ENCODE measurements around the gene VPS35L.

VPS35L gene

DNA sequence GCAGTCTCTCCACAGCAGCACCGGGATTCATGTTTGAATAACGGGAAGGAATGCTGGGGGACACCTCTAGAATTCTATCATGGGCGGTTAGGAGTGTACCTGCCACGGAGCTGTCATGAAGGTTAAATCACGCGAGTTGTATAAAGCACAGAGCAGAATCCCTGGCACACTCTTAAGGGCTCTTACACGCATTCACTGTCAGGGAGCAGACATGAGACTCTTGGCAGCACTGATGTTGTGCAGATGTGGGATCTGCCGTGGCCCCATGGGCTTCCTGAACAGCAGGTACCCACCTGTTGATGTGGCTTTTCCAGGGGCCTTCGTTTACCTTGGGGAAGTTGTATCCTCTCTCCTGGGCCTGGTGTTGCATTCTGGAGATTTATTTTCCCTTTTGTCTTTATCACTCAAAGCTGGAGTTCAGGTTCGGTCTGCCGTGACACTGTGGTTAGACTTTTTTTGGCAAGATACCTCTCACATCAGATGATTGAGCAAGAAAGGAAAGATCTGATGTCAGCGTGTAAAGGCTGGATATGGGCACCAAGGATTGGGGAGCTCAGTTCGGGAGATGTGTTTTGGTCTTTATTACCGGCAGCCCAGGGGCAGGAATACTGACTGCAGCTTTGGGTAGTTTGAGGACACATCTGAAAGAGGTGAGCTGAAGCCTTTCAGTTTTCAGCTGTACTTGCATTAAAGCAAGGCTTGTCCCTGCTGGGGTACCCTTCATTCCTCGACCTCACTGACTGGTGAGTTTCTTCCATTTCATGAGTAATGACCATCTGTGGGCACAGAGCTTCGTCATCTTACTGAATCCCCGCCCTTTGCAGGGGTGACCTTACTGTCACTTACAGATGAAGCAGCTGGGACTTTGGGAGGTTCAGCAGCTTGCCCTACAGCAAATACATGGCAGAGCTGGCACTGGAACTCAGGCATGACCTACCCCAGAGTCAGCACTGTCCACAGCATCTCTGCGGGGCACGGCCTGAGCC is 143.3 kb downstream of the VPS35L start:
- DNase-seq: no peak

DNA sequence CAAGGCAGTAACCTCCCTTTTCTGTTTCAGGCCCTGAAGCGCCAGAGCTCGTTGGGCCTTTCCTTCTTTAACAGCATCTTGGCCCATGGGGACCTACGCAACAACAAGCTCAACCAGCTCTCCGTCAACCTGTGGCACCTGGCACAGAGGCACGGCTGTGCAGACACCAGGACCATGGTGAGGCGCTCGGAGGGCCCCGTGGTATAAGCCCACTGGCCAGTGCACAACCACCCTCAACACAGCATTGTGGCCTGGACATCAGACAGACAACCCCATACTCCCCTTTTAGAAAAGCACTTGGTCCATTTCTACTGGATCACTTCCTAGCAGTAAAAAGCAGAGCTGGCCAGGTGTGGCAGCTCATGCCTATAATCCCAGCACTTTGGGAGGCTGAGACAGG is 144.0 kb downstream of the VPS35L start:
- DNase-seq: no peak

GRCh38 chr16:19700319-19700781 is 144.8 kb downstream of the VPS35L start:
- DNase-seq: no peak

GRCh38 chr16:19701091-19701490 is 145.6 kb downstream of the VPS35L start:
- DNase-seq: no peak

DNA sequence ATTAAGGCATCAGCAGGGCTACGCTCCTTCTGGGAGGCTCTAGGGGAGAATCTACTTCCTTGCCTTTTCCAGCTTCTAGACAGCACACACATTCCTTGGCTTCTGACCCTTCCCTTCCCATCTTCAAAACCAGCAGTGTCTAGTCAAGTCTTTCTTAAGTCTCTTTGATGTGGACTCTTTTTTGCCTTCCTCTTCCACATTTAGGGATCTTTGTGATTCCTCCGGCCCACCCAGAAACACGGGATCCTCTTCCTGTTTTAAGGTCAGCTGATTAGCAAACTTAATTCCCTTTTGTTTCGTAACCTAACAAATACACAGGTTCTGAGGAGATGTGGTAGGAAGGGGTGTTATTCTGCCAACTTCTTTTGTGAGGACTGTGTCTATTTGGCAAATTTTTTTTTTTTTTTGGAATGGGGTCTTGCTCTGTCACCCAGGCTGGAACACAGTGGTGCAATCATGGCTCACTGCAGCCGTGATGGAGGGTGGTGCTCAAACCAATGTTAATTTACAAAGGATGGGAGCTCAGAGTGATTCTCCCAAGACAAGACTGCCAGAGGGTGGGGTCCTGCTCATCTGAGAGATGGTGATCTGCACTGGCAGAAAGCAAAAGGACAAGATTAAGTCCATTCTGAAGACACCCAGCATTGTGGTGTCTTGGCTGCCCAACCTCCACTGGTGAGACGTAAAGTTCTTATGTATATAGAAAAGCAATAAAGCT is 147.8 kb downstream of the VPS35L start:
- DNase-seq: no peak

DNA sequence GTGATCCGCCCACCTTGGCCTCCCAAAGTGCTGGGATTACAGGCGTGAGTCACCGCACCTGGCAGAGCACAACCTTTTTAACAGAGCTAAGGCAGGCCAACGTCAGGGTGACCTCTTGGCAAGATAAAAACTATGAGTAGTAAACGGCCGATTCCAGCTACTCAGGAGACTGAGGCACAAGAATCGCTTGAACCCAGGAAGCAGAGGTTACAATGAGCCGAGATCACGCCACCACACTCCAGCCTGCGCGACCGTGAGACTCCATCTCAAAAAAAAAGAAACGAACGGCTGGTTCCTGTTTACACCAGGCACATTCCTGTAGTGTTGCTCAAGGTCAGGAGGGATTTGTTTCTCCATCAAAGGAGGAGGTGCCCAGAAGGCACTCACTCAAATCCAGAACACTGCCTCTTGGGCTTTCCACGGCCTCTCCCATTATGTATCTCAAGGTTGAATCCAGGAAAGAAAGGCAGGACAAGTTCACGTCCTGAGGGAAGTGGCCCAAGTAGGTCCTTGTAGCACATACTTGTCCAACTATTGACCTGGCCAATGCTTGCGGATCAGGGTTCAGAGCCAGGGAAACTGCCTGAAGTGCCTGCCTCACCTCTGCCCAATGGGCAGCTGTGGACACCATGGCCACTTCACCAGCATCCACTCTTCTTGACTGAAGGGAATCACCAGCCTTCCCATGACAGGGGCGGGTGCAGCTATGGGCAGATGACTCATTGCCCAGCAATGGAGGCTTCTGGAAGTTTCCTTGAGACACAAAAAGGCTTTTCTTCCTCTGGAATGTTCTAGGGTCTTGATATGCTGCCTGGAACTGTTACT is 149.0 kb downstream of the VPS35L start:
- no peak for DNase-seq

GRCh38 chr16:19705146-19705501 is 149.6 kb downstream of the VPS35L start:
- DNase-seq: no peak

GRCh38 chr16:19705843-19706242 is 150.3 kb downstream of the VPS35L start:
- no peak for DNase-seq

GRCh38 chr16:19706846-19707245 is 151.3 kb downstream of the VPS35L start:
- DNase-seq: no peak

- no peak for DNase-seq
These were observed 152.2 kb downstream of the VPS35L start for GRCh38 chr16:19707569-19708295.

- no peak for DNase-seq
These were observed 153.0 kb downstream of the VPS35L start for GRCh38 chr16:19708296-19709205.

DNA sequence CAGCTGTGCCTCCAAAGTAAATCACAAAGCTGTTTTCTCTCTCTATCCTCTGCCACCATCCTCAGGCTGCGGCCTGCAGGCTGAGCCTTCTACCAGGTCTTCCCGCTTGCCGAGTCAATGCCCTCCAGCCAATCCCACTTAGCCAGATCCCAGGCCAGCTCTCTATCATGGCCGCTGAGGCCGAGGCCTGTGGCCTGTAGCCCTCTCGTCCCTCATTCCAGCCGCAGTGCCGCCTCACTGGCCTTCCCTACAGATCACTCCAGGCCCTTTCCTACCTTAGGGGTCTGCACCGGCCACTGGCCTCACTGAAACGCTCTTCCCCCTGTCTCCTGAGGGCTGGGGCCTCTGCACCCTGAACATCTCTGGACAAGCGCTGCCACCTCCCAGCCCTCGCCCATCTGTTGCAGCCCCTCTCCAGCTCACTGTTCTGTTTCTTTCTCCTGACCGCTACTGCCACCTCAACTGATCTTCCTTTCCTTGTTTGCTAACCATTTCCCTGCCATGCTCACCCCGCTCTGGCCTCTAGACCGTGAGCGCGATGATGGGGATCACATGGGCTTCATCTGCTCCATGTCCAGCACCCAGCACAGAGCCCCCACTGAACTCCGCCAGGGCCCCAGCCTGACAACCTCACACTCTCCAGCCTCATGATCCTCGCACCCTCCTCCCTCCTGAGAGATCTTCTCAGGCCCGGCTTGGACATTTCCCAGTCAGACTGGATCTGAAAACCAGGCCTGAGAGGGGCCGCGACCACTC is 154.1 kb downstream of the VPS35L start:
- no peak for DNase-seq

GRCh38 chr16:19710191-19710908 is 154.8 kb downstream of the VPS35L start:
- no peak for DNase-seq

GRCh38 chr16:19710991-19711545 is 155.6 kb downstream of the VPS35L start:
- DNase-seq: no peak

GRCh38 chr16:19711643-19712042 is 156.1 kb downstream of the VPS35L start:
- DNase-seq: no peak

DNA sequence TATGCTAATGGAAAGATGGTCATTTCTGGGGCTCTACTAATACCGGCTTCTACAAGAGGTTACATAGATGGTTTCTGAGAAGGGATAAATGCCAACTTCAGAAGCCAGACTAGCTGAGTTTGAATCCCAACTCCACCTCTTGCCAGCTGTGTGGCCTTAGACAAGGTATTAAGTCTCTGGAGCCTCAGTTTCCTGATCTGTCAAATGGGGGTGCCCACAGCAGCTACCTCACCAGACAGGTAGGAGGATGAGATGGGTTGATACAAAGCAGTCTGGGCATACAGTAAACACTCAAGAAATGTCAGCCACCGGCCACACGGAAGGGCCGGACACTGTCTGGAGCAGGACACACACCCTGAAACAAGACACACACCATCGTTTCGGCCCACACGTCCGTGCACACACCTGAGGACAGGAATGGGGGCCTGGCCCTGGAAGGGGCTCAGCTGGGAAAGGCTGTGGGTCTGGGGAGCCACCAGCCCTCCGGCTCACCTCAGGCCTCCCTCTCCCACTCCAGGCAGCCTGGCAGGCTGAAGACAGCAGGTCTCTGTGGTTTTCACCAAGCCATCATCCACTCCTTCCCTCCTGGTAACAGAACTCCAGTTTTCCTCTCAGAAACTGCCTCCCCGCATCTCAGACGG is 157.0 kb downstream of the VPS35L start:
- no peak for DNase-seq

- no peak for DNase-seq
These were observed 158.2 kb downstream of the VPS35L start for GRCh38 chr16:19713697-19714096.

- no peak for DNase-seq
These were observed 160.1 kb downstream of the VPS35L start for GRCh38 chr16:19715566-19715965.

- no peak for DNase-seq
These were observed 160.7 kb downstream of the VPS35L start for GRCh38 chr16:19716183-19716582.

Data from CD4-positive, alpha-beta T cell treated with Interleukin-12 subunit alpha and Interleukin-12 subunit beta, for 1 hour (primary cell).